Mucosa of descending colon (tissue), 3 donors: ENCODE results near the gene GRK5. TPM values are rescaled to one million over a fixed set of nuclear protein-coding genes. Genes with fewer than 3 reads are reported as not detected.

Experiments used
- ATAC-seq: fragments of 200-7000 bp; cut with Tn5 transposase; one replicate; pipeline ENCODE4 v1.9.1; 2020; ENCODE audit warnings: mild to moderate bottlenecking, moderate library complexity
- DNase-seq, 3 donors: peaks; one replicate each; pipeline ENCODE4 v3.0.0-alpha.2; 2020
- H3K36me3 ChIP-seq: fragments of 200-600 bp; one replicate; pipeline ENCODE4 v1.8.0; 2021; ENCODE audit warnings: low read depth, mild to moderate bottlenecking
- H3K4me1 ChIP-seq: fragments of 200-600 bp; one replicate; pipeline ENCODE4 v1.8.0; 2021; ENCODE audit warnings: low read depth, mild to moderate bottlenecking
- H3K4me3 ChIP-seq: fragments of 200-600 bp; one replicate; pipeline ENCODE4 v1.8.0; 2021; ENCODE audit warnings: mild to moderate bottlenecking
- H3K9me3 ChIP-seq: fragments of 200-600 bp; one replicate; pipeline ENCODE4 v1.8.0; 2021; ENCODE audit warnings: mild to moderate bottlenecking
- intact Hi-C, 2 donors: fragments of 100-400 bp; cut with DNase I in 1 of 2; cut with micrococcal nuclease in 1 of 2; formaldehyde crosslinking; loops; one replicate each; pipeline versions ENCODE4 v1.11.0 to v1.11.1; 2022; cut with DNase I, micrococcal nuclease
- total RNA-seq, 3 donors: library from RNA; stranded (reverse); fragmentation: NEBNext Ultra II Directional in 2 of 3; extraction: Animal tissue kit (Norgen Biotek cat#: 25700) in 2 of 3; gene quantifications; one replicate each; pipeline versions ENCODE4 v1.2.1 to v1.2.4, GENCODE V29; 2021 to 2023
- TF ChIP-seq, protein P1 (sequence below): fragments of 200-600 bp; IDR thresholded peaks from one replicate; pipeline ENCODE4 v1.8.0; 2022; ENCODE audit warnings: antibody characterized with exemption, mild to moderate bottlenecking
- donor health status: DM: no; HTN: no; CAD: no; lungs with moderate emphysema.
- donor health status: DM: no; HTN: no; CAD: no.
- donor health status: DM: no; HTN: yes; CAD: no.

The GRK5 gene
- total RNA-seq, 3 donors from 2014 or later: 6.6 to 27.1 (median 8.3) TPM

DNA sequence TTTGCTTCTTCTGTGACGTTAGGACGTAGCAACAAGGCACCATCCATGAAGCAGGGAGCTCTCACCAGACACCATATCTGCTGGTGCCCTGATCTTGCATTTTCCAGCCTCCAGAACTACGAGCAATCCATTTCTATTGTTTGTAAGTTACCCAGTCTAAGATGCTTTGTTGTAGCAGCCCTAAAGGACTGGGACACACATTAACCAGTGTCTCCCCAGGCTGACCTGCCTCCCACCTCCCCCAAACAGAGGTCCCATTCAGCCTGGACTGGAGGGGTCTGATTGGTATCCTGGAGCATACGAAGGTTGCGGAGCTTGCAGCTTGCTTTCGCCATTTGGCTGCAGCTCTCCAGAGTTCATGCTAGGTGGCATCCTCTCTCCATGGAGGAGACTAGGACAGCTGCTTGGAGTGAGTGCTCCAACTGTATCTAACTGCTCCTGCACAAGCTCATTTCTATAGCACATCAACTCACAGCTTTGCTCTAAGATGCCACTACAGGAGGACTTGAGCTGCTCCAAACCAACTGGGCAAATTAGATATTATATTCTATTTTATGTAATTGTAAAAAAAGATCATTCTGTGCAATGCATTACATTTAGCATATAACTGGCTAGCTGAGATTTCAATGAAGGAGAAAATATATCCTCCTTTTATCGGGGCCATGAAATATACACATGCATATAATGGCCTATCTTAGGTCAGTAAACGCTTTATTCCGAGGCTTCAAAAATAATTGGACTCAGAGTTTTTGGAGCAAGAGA is 8.0 kb upstream of the GRK5 start:
- DNase-seq (peak in 2 of 3 donors; percentile 49 to 73), ATAC-seq (peak; percentile 93)
- H3K4me3 ChIP-seq: no peak overlapping the region
- H3K9me3 ChIP-seq: no peaks in the 10 kb centered on the region
- TF ChIP-seq, protein P1, sequence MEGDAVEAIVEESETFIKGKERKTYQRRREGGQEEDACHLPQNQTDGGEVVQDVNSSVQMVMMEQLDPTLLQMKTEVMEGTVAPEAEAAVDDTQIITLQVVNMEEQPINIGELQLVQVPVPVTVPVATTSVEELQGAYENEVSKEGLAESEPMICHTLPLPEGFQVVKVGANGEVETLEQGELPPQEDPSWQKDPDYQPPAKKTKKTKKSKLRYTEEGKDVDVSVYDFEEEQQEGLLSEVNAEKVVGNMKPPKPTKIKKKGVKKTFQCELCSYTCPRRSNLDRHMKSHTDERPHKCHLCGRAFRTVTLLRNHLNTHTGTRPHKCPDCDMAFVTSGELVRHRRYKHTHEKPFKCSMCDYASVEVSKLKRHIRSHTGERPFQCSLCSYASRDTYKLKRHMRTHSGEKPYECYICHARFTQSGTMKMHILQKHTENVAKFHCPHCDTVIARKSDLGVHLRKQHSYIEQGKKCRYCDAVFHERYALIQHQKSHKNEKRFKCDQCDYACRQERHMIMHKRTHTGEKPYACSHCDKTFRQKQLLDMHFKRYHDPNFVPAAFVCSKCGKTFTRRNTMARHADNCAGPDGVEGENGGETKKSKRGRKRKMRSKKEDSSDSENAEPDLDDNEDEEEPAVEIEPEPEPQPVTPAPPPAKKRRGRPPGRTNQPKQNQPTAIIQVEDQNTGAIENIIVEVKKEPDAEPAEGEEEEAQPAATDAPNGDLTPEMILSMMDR: peak; percentile 60
- intact Hi-C loops: loop anchor here in 1 of 2 donors (5.0 kb wide), 1 partner anchor 248 kb away; no protein-coding TSS in a partner anchor
- H3K36me3 ChIP-seq: no peaks in the 10 kb centered on the region
- H3K4me1 ChIP-seq: no peaks in the 10 kb centered on the region

DNA sequence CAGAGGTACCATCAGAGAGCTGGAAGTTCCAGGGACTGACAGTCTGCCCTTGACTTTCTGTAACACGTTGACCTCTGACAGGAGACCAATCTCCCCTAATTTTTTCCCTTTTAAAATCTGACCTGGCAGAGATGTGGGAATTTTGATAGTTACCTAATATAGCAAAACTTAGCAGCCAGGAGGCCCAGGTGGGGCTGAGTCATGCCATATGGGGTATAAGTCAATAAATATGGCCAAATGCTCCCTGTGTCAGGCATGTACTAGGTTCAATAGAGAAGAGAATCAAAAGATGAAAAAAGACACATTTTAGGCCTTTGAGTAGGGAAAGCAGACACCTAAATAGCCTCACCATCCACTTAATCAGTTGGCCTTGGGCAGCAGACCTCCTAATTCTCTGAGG is 6.1 kb upstream of the GRK5 start:
- H3K4me1 ChIP-seq: peaks cover 6% of the 10 kb centered on the region
- no peak overlapping the region for H3K4me3 ChIP-seq
- no peaks in the 10 kb centered on the region for H3K9me3 ChIP-seq
- TF ChIP-seq, protein P1: no peak
- no peaks in the 10 kb centered on the region for H3K36me3 ChIP-seq
- intact Hi-C loops: loop anchor here (5.0 to 10.0 kb wide), 3 partner anchors 214 to 244 kb away; no protein-coding TSS in a partner anchor
- DNase-seq (no peak), ATAC-seq (no peak)

DNA sequence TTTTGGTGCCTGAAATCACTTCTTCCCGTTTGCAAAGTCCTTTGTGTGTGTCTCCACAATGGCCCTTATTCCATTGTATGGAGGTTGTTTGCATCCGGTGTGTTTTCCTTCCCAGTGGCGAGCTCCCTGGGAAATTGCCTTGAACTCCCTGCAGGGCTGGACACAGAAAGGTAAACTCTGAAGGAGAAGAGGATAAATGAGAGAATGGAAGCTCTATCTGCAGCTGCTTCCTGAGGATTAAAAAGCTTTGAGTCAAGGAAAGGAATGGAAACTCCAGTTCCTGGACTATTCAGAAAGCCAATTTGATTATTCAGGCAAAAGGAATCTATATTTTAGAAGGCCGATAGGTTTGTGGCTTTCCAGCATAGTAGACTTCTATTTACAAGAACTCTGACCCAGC is 4.4 kb upstream of the GRK5 start:
- intact Hi-C loops: loop anchor here (5.0 to 10.0 kb wide), 3 partner anchors 212 to 242 kb away; no protein-coding TSS in a partner anchor
- ATAC-seq: no peak

DNA sequence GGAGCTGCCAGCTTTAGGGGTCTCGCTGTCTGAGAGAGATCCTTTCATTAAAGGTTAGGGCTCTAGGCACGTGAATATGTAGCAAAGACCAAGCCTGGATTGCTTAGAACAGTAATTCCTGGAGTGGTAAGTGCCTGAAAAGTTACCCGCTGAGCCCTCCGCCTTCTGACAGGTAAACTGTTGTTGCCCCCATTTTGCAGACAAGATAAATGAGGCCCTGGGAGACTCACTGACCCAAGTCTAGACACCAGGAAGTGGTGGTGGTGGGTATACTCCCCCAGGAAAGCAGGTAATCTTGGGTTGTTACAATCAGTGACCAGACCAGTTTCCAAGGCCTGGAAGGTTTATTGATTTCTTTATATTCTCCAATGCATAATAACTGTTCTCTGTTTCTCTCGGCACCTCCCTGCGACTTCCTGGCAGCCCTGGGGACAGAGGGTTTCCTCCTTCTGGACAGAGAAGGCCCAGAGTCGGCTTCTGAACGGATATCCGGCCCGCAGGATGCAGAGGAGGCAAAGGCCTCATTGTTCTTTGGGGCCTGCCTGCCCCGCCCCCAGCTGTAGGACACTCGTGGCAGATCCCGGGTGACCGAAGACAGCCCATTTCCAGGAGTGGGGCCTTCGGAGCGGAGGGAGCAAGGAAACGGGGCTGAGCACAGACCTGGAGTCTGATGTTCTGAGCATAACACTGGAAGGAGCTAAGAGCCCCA is 1.3 kb upstream of the GRK5 start:
- DNase-seq (peak; percentile 69 to 87 (median 80)), ATAC-seq (peak; percentile 40)
- Histone ChIP-seq H3K36me3 (no peaks in the 10 kb centered on the region), H3K4me1 (peaks cover 12% of the 10 kb centered on the region), H3K9me3 (no peaks in the 10 kb centered on the region), H3K4me3 (peak overlapping the region; percentile 61)
- TF ChIP-seq, protein P1: no peak
- intact Hi-C loops: loop anchor here (10.0 kb wide), 2 partner anchors 209 to 239 kb away; no protein-coding TSS in a partner anchor

More for the DNA sequence above, 4.4 kb upstream of the GRK5 start:
- Histone ChIP-seq H3K4me1 (peaks cover 9% of the 10 kb centered on the region), H3K36me3 (no peaks in the 10 kb centered on the region), H3K9me3 (no peaks in the 10 kb centered on the region), H3K4me3 (no peak overlapping the region)
- DNase-seq: no peak
- TF ChIP-seq, protein P1: no peak

DNA sequence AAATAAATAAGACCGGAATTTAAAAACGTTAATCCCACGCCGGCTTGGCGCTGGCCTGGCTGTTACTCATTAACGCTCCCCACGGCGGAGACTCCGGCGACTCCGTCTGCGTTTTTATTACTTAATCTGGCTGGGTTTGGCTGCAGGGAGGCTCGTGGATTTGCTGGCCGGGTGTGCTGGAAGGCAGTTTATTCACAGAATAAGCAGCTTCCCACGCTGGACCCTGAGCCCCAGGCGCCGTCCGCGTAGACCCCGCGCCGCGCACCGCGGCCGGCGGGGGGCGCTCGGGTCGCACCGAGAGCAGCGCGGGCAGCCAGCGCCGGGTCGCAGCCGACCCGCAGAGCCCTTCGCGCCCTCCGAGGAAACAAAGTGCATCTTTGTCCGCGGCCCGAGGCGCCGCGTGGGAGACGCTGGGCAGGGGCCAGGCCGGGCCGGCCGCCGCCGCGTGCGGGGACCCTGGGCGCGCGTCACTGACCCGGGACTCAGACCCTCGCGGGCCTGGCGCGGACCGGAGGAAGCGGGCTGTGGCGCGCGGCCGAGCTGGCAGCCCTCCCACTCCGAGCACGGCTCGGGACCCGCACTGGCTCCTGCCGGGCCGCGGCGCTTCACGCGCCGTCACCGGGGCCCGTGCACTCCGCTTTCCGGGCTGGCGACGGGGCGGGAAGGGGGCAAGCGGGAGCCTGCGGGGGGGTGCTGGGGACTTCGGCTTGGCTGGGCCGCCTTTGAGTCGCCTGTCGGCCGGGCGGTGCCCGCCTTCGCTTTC is 587 bp upstream of the GRK5 start:
- Histone ChIP-seq H3K9me3 (no peaks in the 10 kb centered on the region), H3K4me1 (peaks cover 18% of the 10 kb centered on the region), H3K4me3 (peak overlapping the region; percentile 61), H3K36me3 (no peaks in the 10 kb centered on the region)
- DNase-seq (peak; percentile 75 to 82 (median 77)), ATAC-seq (peak; percentile 71)
- TF ChIP-seq, protein P1: peak; percentile 60
- intact Hi-C loops: loop anchor here (10.0 kb wide), 2 partner anchors 208 to 238 kb away; no protein-coding TSS in a partner anchor
